ENCODE results near the gene RHOA. TPM values are rescaled to one million over a fixed set of nuclear protein-coding genes. Genes with fewer than 3 reads are reported as not detected.

The RHOA gene
- total and polyA plus RNA-seq, 2 of the 13 experiments (the other 11 are each of a cell fraction or from before 2014, with no cell fraction given), result 131 to 177 TPM

DNA sequence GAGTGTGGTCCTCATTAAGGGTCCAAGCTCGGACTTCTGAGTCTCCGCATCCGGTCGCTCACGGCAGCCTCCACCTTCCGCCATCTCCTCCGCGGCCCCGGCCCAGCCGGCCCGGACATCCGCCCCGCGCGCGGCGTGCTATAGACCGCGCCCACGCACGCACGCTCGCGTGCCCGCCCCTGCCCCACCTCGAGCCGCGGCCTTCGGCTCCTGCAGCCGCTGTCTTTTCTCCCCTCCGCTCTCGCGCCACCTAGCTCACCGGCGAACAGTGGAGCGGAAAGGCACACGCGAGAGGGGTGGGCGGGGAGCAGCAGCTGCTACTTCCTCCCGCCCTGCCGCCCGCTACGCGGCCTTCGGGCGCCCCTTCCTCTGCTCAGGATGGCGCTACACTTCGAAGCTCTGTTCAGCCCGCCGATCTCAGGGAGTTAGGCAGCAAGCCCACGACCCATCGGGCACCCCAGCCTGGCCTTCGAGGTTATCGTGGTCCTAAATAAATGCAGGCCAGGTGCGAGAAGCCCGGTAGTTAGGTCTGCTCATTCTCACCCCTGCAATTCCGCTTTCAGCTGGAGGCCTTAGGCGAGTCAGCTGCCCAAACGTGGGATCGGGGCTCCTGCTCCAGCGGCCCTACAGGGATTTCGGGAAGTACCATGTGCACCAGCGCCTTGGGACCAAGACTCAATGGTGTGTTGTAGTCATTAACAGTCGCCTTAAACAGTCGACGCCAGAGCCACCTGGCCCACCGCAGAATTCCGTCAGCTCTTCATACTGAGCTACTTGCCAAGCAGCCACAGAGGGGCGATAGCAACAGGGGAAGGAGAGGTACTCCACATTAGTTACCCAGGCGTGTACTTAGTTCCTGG lies 71.6 kb downstream of the RHOA start, which contains the start of gene USP4 (continued):
- TF ChIP-seq ZNF549 (CRISPR knock-in tag; IDR thresholded peaks at IDR 0.05), result no peak
- peak; percentile 50; the same call in 1 of the 2 replicates for TF ChIP-seq ZMYM3 (CRISPR knock-in tag; IDR thresholded peaks at IDR 0.05)
- TF ChIP-seq ZNF572 (CRISPR knock-in tag; IDR thresholded peaks at IDR 0.05), result no peak
- TF ChIP-seq, protein P1, sequence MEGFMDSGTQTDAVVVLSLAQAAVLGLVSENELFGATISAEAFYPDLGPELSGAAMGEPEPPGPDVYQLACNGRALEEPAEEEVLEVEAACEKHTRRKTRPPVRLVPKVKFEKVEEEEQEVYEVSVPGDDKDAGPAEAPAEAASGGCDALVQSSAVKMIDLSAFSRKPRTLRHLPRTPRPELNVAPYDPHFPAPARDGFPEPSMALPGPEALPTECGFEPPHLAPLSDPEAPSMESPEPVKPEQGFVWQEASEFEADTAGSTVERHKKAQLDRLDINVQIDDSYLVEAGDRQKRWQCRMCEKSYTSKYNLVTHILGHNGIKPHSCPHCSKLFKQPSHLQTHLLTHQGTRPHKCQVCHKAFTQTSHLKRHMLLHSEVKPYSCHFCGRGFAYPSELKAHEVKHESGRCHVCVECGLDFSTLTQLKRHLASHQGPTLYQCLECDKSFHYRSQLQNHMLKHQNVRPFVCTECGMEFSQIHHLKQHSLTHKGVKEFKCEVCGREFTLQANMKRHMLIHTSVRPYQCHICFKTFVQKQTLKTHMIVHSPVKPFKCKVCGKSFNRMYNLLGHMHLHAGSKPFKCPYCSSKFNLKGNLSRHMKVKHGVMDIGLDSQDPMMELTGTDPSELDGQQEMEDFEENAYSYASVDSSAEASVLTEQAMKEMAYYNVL (CRISPR knock-in tag; IDR thresholded peaks at IDR 0.05; ENCODE audit: borderline replicate concordance), result peak; percentile 83; the same call in 1 of the 2 replicates
- peak; percentile 68 for TF ChIP-seq ZFP1 (CRISPR knock-in tag; IDR thresholded peaks at IDR 0.05)
- TF ChIP-seq ZBTB38 (CRISPR knock-in tag; IDR thresholded peaks at IDR 0.05), result peak; percentile 97
- TF ChIP-seq, protein P2, sequence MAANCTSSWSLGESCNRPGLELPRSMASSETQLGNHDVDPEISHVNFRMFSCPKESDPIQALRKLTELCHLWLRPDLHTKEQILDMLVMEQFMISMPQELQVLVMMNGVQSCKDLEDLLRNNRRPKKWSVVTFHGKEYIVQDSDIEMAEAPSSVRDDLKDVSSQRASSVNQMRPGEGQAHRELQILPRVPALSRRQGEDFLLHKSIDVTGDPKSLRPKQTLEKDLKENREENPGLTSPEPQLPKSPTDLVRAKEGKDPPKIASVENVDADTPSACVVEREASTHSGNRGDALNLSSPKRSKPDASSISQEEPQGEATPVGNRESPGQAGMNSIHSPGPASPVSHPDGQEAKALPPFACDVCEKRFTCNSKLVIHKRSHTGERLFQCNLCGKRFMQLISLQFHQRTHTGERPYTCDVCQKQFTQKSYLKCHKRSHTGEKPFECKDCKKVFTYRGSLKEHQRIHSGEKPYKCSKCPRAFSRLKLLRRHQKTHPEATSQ (CRISPR knock-in tag; IDR thresholded peaks at IDR 0.05; ENCODE audit: borderline replicate concordance), result peak; percentile 92; the same call in 1 of the 2 replicates
- TF ChIP-seq, protein P3, sequence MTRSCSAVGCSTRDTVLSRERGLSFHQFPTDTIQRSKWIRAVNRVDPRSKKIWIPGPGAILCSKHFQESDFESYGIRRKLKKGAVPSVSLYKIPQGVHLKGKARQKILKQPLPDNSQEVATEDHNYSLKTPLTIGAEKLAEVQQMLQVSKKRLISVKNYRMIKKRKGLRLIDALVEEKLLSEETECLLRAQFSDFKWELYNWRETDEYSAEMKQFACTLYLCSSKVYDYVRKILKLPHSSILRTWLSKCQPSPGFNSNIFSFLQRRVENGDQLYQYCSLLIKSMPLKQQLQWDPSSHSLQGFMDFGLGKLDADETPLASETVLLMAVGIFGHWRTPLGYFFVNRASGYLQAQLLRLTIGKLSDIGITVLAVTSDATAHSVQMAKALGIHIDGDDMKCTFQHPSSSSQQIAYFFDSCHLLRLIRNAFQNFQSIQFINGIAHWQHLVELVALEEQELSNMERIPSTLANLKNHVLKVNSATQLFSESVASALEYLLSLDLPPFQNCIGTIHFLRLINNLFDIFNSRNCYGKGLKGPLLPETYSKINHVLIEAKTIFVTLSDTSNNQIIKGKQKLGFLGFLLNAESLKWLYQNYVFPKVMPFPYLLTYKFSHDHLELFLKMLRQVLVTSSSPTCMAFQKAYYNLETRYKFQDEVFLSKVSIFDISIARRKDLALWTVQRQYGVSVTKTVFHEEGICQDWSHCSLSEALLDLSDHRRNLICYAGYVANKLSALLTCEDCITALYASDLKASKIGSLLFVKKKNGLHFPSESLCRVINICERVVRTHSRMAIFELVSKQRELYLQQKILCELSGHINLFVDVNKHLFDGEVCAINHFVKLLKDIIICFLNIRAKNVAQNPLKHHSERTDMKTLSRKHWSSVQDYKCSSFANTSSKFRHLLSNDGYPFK (CRISPR knock-in tag; IDR thresholded peaks at IDR 0.05; ENCODE audit: borderline replicate concordance), result peak; percentile 76; the same call in 1 of the 2 replicates
- peak; percentile 88 for TF ChIP-seq KAT8 (CRISPR knock-in tag; IDR thresholded peaks at IDR 0.05)
- peak; percentile 94 for TF ChIP-seq ERF (CRISPR knock-in tag; IDR thresholded peaks at IDR 0.05)
- TF ChIP-seq ZNF556 (CRISPR knock-in tag; IDR thresholded peaks at IDR 0.05; ENCODE audit: borderline replicate concordance), result peak; percentile 93
- TF ChIP-seq ZNF383 (CRISPR knock-in tag; IDR thresholded peaks at IDR 0.05; ENCODE audit: borderline replicate concordance), result peak; percentile 91; the same call in 1 of the 2 replicates
- TF ChIP-seq PHF5A (CRISPR knock-in tag; IDR thresholded peaks at IDR 0.05; ENCODE audit: low read depth, unreplicated experiment), result peak; percentile 76
